Upper lobe of left lung (tissue), 4 donors: Measurements from ENCODE around the gene HS6ST2.

Experiments
- EP300 ChIP-seq, 4 donors: sonication (generic); formaldehyde crosslinking; IDR thresholded peaks; one replicate each; pipeline ENCODE4 v1.5.1; 2017; ENCODE audit warnings: antibody characterized with exemption in 4 of 4, control low read depth in 2 of 4
- POLR2A ChIP-seq, 4 donors: fragments of 450-650 bp; IDR thresholded peaks; one replicate each; pipeline ENCODE4 v1.5.1; 2016 to 2017; ENCODE audit warnings: antibody characterized with exemption in 4 of 4, mild to moderate bottlenecking in 2 of 4
- POLR2AphosphoS5 ChIP-seq, 2 donors: sonication (generic); formaldehyde crosslinking; IDR thresholded peaks; one replicate each; pipeline ENCODE4 v1.5.1; 2017; ENCODE audit warnings: antibody characterized with exemption in 2 of 2
- TF ChIP-seq, protein P1 (sequence below), 6 experiments: fragments of 450-650 bp in 4 of 6; fragments of 200-600 bp in 2 of 6; sonication (generic) in 2 of 6; IDR thresholded peaks; one replicate each; pipeline ENCODE4 v1.5.1; 2016 to 2019; ENCODE audit warnings: antibody characterized with exemption in 6 of 6

DNA sequence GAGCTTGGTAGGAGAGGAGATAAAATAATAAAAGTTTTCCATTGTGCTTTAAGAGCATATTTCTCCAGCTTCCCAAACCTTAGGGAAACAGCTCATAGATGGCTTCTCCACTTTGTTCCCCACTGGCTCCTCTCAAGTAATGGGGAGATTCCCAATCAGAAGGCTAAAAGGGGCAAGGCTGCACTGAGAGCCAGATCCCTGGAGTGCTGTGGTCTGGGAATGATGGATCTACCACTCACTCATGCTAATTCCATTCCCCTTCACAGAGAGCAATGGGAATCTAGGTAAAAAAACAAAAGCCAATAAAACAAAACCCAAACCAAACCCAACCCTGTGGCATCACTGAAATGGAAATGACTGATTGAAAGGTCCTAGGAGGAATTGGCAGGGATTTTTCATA lies 249.9 kb downstream of the HS6ST2 start:
- TF ChIP-seq POLR2AphosphoS5 (IDR thresholded peaks at IDR 0.05) (no peak), POLR2A (IDR thresholded peaks at IDR 0.05) (no peak), EP300 (IDR thresholded peaks at IDR 0.05) (no peak)
- TF ChIP-seq, protein P1, sequence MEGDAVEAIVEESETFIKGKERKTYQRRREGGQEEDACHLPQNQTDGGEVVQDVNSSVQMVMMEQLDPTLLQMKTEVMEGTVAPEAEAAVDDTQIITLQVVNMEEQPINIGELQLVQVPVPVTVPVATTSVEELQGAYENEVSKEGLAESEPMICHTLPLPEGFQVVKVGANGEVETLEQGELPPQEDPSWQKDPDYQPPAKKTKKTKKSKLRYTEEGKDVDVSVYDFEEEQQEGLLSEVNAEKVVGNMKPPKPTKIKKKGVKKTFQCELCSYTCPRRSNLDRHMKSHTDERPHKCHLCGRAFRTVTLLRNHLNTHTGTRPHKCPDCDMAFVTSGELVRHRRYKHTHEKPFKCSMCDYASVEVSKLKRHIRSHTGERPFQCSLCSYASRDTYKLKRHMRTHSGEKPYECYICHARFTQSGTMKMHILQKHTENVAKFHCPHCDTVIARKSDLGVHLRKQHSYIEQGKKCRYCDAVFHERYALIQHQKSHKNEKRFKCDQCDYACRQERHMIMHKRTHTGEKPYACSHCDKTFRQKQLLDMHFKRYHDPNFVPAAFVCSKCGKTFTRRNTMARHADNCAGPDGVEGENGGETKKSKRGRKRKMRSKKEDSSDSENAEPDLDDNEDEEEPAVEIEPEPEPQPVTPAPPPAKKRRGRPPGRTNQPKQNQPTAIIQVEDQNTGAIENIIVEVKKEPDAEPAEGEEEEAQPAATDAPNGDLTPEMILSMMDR (IDR thresholded peaks at IDR 0.05): no peak
